HL-60/S4 treated with retinoic acid at 250 ng/mL for 4 days and 3 days (cell line): ENCODE results near the gene IGSF11.
"Not testable (repeated sequence)": the region's sequence is repeated elsewhere in the genome, so short reads cannot be mapped to it uniquely, and the experiment has no call there.

Source experiments
- in situ Hi-C: fragments of 300-500 bp; cut with MboI; formaldehyde crosslinking; loops from 2 replicates; pipeline ENCODE4 v1.7.0; 2022; ENCODE audit warnings: low sequenced_read_pairs

IGSF11 gene

DNA sequence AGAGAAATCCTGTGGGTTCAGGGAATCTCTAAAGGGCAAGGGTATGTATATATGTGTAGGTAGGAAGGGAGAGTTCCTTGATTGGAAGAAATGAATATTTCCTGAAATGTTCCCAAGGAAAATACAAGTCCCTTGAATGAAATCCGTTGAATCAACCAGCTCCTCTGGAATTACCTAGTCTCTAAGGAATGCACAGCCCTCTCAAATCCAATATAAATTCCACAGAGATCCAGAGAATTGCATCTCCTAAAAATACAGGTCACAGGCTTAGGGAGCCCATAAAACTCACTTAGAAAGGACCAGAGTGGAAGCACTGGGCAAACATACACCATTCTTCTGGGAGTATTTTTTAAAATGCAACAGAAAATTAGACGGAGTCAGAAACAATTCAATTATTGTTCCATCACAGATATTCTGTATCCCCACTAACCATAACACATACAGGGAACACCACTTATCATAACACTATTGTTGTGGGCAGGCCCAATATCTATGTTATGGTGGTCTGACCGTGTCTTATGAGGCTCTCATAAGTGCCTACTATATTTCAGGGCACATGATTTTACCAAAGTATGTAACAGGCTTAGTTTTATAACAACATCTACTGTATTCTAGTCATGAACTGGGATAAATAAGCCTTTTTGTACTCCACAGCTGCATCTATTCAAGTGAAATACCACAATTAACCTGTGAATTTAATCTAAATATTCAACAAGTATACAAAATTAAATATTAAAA, 43.7 kb downstream of the IGSF11 start:
- in situ Hi-C loops: no loop called here

DNA sequence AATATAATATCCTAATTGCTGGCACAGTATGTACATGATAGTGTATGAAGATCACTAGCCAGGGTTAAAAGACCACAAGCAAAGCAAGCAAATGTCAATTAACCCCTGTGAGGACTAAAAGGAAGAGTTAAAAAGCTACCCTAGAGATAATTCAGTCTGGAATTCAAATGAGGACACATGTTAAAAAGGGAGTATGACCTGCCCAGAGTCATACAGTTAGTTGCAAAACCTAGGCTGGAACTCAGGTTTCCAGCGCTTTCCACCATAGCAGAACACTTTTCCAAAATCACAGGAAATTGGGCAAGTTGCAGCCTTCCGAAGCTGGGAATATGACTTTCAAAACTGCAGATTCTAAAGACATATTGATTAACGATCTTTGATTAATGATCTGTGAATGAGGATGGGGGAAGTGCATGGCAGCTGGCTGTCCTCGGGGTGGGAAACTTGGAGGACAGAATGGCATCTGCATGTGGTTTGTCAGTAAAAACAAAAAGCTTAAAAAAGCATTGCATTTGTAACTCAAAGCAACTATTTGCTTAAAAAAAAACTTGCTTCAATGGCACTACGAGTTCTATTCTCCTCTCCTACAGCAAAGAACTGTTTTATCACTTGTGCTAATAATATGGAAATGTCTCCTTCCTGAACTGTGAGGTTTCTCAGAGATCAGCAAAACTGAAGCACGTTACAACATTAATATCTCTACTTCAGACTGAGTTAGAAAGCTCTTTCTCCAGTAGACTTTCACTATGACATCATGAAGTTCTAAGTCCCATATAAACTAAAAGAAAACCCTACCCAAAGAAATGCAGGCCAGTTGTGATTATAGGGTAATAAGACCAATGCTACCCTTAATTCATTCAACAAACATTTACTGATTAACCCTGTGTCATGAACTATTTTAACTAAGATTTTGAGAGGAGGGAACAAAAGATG, 46.2 kb downstream of the IGSF11 start:
- in situ Hi-C loops: no loop called here

GRCh38 chr3:118987477-118987876, 47.2 kb downstream of the IGSF11 start:
- in situ Hi-C loops: no loop called here

- in situ Hi-C loops: no loop called here
These were observed 47.9 kb downstream of the IGSF11 start for GRCh38 chr3:118986734-118987133.

GRCh38 chr3:118984699-118985098, 49.9 kb downstream of the IGSF11 start:
- in situ Hi-C loops: no loop called here

GRCh38 chr3:118981494-118982134, 53.0 kb downstream of the IGSF11 start:
- in situ Hi-C loops: no loop called here

DNA sequence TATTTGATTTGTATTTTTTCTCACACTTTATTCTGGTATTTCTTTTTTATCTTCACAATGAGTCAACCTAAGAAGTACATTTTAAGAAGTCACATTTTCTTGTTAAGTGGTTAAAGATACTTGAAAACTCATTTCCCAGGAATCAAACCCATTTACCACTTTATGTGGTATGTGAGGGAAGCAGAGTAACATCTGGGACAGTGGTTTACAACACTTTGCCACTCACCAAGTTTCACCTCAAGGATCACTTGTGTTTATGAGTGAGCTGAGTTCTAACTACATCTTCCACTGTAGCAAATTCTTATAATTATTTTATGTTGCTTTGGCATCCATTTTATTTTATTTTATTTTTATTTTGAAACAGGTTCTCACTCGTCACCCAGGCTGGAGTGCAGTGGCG, 53.8 kb downstream of the IGSF11 start:
- in situ Hi-C loops: no loop called here

DNA sequence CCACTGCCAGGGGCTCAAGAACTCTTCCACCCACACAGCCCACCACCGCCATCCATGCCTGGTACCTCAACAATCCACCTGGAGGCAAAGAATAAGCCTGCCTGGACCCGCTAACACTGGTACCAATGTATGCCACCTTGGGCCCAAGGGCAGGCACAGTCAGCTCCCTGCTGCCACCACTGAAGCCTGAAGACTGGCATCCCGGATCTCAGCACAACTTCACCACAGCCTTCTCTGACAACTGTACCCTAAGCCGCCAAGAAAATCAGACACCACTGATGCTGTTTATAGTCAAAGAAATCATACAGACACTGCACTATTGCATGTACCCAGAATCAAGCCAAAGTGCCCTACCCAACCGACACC, 56.3 kb downstream of the IGSF11 start:
- in situ Hi-C loops: no loop called here

DNA sequence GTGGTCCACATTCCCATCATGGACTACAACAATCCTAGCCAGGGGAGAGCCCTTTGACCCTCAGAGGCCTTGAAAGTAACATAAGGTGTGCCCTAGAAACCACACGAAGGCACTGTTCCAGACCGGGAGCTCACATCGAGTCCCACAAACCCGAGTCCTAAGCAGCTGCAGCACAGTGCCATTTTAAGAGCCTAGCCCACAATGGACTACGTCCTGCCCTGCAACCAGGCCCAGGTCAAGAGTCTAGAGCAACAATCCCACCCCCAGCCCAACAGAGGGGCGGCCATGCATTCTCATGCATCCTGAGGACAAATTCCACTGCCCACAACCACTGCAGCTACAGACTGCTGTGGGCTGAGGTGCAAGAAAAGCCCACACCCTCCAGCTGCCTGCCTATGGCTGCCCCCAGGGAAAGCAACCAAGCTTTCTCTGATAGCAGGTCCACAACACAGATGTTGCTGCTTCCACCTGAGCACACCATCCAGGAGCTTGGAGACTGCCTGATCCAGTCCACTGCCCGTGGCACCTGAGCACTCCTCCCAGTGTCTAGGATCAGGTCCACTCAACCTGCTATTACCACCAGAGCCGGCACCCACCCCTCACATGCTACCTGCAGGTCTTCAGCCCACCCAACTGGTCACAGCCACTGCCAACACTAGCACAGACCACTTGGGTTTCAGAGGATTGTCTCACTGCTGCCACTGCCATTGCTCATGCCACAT, 56.8 kb downstream of the IGSF11 start:
- in situ Hi-C loops: no loop called here

GRCh38 chr3:118977118-118977517, 57.5 kb downstream of the IGSF11 start:
- in situ Hi-C loops: no loop called here

GRCh38 chr3:118975476-118975875, 59.2 kb downstream of the IGSF11 start:
- in situ Hi-C loops: not testable (repeated sequence)

- in situ Hi-C loops: no loop called here
These were observed 60.1 kb downstream of the IGSF11 start for GRCh38 chr3:118974356-118975097.

DNA sequence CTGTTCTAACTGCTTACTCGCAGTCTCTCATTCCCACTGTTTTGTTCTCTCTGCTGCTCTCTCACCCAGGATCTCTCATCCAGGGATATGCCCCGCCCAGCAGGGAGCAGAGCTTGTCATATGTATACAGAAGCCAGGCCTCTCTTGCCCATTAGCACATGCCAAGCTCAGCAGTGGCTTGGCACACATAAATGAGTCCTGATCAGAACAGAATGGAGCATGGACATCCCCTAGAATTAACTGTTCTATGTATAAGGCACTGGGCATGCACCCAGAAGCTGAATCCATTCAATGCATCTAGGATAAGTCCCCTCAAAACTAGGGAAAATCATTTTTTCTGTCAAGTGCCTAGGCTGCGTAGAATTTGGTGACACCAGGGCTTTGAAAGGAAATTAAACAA, 61.6 kb downstream of the IGSF11 start:
- in situ Hi-C loops: no loop called here

DNA sequence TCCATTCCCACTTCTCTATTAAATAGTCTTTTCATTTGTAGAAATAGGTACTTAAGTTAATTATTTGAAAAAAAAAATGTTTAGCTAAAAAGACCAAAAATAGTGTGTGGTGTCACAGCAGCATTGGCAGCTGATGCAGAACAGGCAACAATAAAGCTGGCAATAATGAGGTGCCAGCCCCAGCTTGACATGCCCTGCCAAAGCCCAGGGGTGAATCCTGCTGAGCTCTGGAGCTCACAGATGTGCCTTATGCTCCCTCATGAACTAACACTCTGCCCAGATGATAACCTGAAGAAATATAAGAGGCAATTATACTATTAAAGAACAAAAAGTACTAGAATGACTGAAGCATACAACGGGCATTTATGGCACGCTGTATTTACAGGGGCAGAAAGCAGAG, 63.8 kb downstream of the IGSF11 start:
- in situ Hi-C loops: no loop called here

DNA sequence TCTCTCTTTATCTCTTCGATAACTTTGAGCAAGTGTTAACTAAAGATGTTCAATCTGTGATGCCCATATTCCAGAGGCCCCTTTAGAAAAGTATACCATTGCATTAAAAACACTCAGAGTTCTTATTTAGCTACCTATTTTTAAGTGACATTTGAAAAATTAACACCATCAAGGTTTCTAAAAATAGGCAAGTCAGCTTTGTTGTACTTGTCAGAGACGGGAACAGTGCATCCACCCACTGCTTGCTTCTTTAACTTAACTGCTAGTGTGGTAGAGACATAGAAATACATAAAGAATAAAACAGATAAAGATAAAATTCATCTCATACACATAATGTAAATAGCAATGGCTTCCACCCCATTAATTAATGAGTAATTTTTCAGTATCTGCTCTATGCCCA, 66.0 kb downstream of the IGSF11 start:
- in situ Hi-C loops: no loop called here

GRCh38 chr3:118968111-118968510, 66.5 kb downstream of the IGSF11 start:
- in situ Hi-C loops: no loop called here

DNA sequence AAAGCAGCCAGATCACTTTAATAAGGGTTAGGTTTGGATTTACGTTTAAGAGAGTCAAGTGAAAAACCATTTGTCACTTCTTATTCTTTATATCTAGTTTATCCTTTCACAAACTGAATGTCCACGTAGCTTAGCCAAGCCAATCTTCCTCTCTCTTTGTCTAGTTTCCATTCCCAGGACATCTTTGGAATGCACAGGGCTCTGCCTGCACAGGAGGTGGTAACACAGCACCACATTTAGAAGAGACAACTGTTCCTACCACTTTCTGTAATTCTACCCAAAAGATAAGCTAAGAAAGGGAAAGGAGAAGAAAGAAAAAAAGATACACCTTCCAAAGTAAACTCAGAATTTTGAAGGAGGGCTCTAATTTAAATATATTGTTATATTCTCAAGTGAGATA, 67.9 kb downstream of the IGSF11 start:
- in situ Hi-C loops: no loop called here

GRCh38 chr3:118963711-118964110, 70.9 kb downstream of the IGSF11 start:
- in situ Hi-C loops: no loop called here

- in situ Hi-C loops: no loop called here
These were observed 73.7 kb downstream of the IGSF11 start for GRCh38 chr3:118960876-118961450.
